Measurements from ENCODE around the gene HNRNPAB.

HNRNPAB gene

GRCh38 chr5:178205749-178206047, 1.4 kb downstream of the HNRNPAB start:
- ATAC-seq: no peak
- no peak for DNase-seq
- Mint-ChIP-seq H3K27me3 (no peaks in the 10 kb centered on the region), H3K4me3 (peak overlapping the region; percentile 81 to 99), H3K4me1 (peaks cover 70% of the 10 kb centered on the region), H3K9me3 (no peaks in the 10 kb centered on the region), H3K27ac (peak overlapping the region; percentile 40 to 96)

GRCh38 chr5:178206166-178207101, 2.1 kb downstream of the HNRNPAB start:
- Mint-ChIP-seq H3K4me3 (peak overlapping the region; percentile 81 to 99), H3K4me1 (peaks cover 76% of the 10 kb centered on the region), H3K27ac (peak overlapping the region; percentile 40 to 96), H3K27me3 (no peaks in the 10 kb centered on the region), H3K9me3 (no peaks in the 10 kb centered on the region)
- ATAC-seq (no peak), DNase-seq (no peak)

- DNase-seq: no peak
- no peak for ATAC-seq
- no peaks in the 10 kb centered on the region for H3K27me3 Mint-ChIP-seq
- H3K4me1 Mint-ChIP-seq: peaks cover 78% of the 10 kb centered on the region
- H3K9me3 Mint-ChIP-seq: no peaks in the 10 kb centered on the region
- peak overlapping the region; percentile 72 to 96 for H3K27ac Mint-ChIP-seq
- H3K4me3 Mint-ChIP-seq: peak overlapping the region; percentile 81 to 99
Measured at GRCh38 chr5:178207183-178207916, 3.0 kb downstream of the HNRNPAB start.

- Mint-ChIP-seq H3K4me3 (peak overlapping the region; percentile 27 to 49), H3K4me1 (peaks cover 78% of the 10 kb centered on the region), H3K9me3 (no peaks in the 10 kb centered on the region), H3K27ac (peak overlapping the region in 1 of 2 donors; percentile 85), H3K27me3 (no peaks in the 10 kb centered on the region)
- DNase-seq (no peak), ATAC-seq (no peak)
Measured at GRCh38 chr5:178207917-178208280, 3.6 kb downstream of the HNRNPAB start.

- ATAC-seq (no peak), DNase-seq (no peak)
- Mint-ChIP-seq H3K27ac (peak overlapping the region in 1 of 2 donors; percentile 95), H3K9me3 (no peaks in the 10 kb centered on the region), H3K4me1 (peaks cover 84% of the 10 kb centered on the region), H3K27me3 (no peaks in the 10 kb centered on the region), H3K4me3 (no peak overlapping the region)
Measured at GRCh38 chr5:178208540-178209227, 4.4 kb downstream of the HNRNPAB start.

GRCh38 chr5:178209334-178210072, 5.2 kb downstream of the HNRNPAB start:
- ATAC-seq (no peak), DNase-seq (no peak)
- peaks cover 86% of the 10 kb centered on the region for H3K4me1 Mint-ChIP-seq
- no peaks in the 10 kb centered on the region for H3K9me3 Mint-ChIP-seq
- H3K27me3 Mint-ChIP-seq: no peaks in the 10 kb centered on the region
- peak overlapping the region; percentile 65 to 95 for H3K27ac Mint-ChIP-seq
- peak overlapping the region in 1 of 2 donors; percentile 57 for H3K4me3 Mint-ChIP-seq

GRCh38 chr5:178210073-178210535, 5.8 kb downstream of the HNRNPAB start:
- peaks cover 91% of the 10 kb centered on the region for H3K4me1 Mint-ChIP-seq

GRCh38 chr5:178210686-178211085, 6.4 kb downstream of the HNRNPAB start:
- Mint-ChIP-seq H3K27me3 (no peaks in the 10 kb centered on the region), H3K4me1 (peaks cover 95% of the 10 kb centered on the region)
- ATAC-seq: no peak

More at GRCh38 chr5:178210073-178210535, 5.8 kb downstream of the HNRNPAB start:
- H3K4me3 Mint-ChIP-seq: peak overlapping the region in 1 of 2 donors; percentile 57
- ATAC-seq (no peak), DNase-seq (no peak)
- H3K9me3 Mint-ChIP-seq: no peaks in the 10 kb centered on the region
- peak overlapping the region in 1 of 2 donors; percentile 95 for H3K27ac Mint-ChIP-seq
- no peaks in the 10 kb centered on the region for H3K27me3 Mint-ChIP-seq

GRCh38 chr5:178211095-178212048, 7.0 kb downstream of the HNRNPAB start:
- no peaks in the 10 kb centered on the region for H3K27me3 Mint-ChIP-seq
- peak overlapping the region; percentile 52 to 95 for H3K27ac Mint-ChIP-seq
- H3K4me3 Mint-ChIP-seq: peak overlapping the region in 1 of 2 donors; percentile 4
- no peak for DNase-seq
- H3K9me3 Mint-ChIP-seq: no peaks in the 10 kb centered on the region
- H3K4me1 Mint-ChIP-seq: peaks cover 95% of the 10 kb centered on the region
- ATAC-seq: no peak

More at GRCh38 chr5:178210686-178211085, 6.4 kb downstream of the HNRNPAB start:
- Mint-ChIP-seq H3K9me3 (no peaks in the 10 kb centered on the region), H3K4me3 (no peak overlapping the region), H3K27ac (peak overlapping the region; percentile 52 to 95)
- no peak for DNase-seq

GRCh38 chr5:178212241-178213002, 8.1 kb downstream of the HNRNPAB start:
- peaks cover 88% of the 10 kb centered on the region for H3K4me1 Mint-ChIP-seq
- H3K9me3 Mint-ChIP-seq: no peaks in the 10 kb centered on the region
- peak overlapping the region in 1 of 2 donors; percentile 95 for H3K27ac Mint-ChIP-seq
- H3K4me3 Mint-ChIP-seq: no peak overlapping the region
- DNase-seq (no peak), ATAC-seq (peak; percentile 2)
- H3K27me3 Mint-ChIP-seq: no peaks in the 10 kb centered on the region

- no peaks in the 10 kb centered on the region for H3K9me3 Mint-ChIP-seq
- peaks cover 82% of the 10 kb centered on the region for H3K4me1 Mint-ChIP-seq
- no peak for DNase-seq
- no peaks in the 10 kb centered on the region for H3K27me3 Mint-ChIP-seq
- H3K27ac Mint-ChIP-seq: peak overlapping the region; percentile 80 to 95
- ATAC-seq: no peak
- H3K4me3 Mint-ChIP-seq: no peak overlapping the region
Measured at GRCh38 chr5:178213003-178213461, 8.7 kb downstream of the HNRNPAB start.

- no peak overlapping the region for H3K4me3 Mint-ChIP-seq
- peak overlapping the region; percentile 80 to 95 for H3K27ac Mint-ChIP-seq
- H3K4me1 Mint-ChIP-seq: peaks cover 74% of the 10 kb centered on the region
- H3K27me3 Mint-ChIP-seq: no peaks in the 10 kb centered on the region
- DNase-seq (no peak), ATAC-seq (no peak)
- no peaks in the 10 kb centered on the region for H3K9me3 Mint-ChIP-seq
Measured at GRCh38 chr5:178213748-178214151, 9.4 kb downstream of the HNRNPAB start.

GRCh38 chr5:178214160-178214803, 9.9 kb downstream of the HNRNPAB start:
- Mint-ChIP-seq H3K4me3 (no peak overlapping the region), H3K4me1 (peaks cover 69% of the 10 kb centered on the region), H3K9me3 (no peaks in the 10 kb centered on the region), H3K27ac (peak overlapping the region; percentile 95 to 98), H3K27me3 (no peaks in the 10 kb centered on the region)
- ATAC-seq (peak; percentile 2), DNase-seq (no peak)

Data from stimulated activated naive CD8-positive, alpha-beta T cell treated with anti-CD3 and anti-CD28 coated beads, Interleukin-15, amount 100 ng/mL, for 72 hours (primary cell).